ENCODE results near the gene KIF5C.

Gene KIF5C

GRCh38 chr2:149049142-149049541, 174.1 kb downstream of the KIF5C start:
- no peak for DNase-seq (ENCODE audit: low read depth)

GRCh38 chr2:149050188-149050587, 175.2 kb downstream of the KIF5C start:
- no peak for DNase-seq (ENCODE audit: low read depth)

GRCh38 chr2:149055751-149056150, 180.7 kb downstream of the KIF5C start:
- DNase-seq (ENCODE audit: low read depth) = no peak

GRCh38 chr2:149056541-149057255, 181.7 kb downstream of the KIF5C start:
- DNase-seq (ENCODE audit: low read depth) = no peak

- DNase-seq (ENCODE audit: low read depth) = no peak
These were observed 182.4 kb downstream of the KIF5C start for GRCh38 chr2:149057401-149057800.

GRCh38 chr2:149058936-149059335, 183.9 kb downstream of the KIF5C start:
- DNase-seq (ENCODE audit: low read depth) = no peak

GRCh38 chr2:149059822-149060221, 184.8 kb downstream of the KIF5C start:
- no peak for DNase-seq (ENCODE audit: low read depth)

GRCh38 chr2:149061133-149061745, 186.2 kb downstream of the KIF5C start:
- DNase-seq (ENCODE audit: low read depth) = no peak

- DNase-seq (ENCODE audit: low read depth) = no peak
These were observed 187.5 kb downstream of the KIF5C start for GRCh38 chr2:149062531-149062930.

- no peak for DNase-seq (ENCODE audit: low read depth)
These were observed 188.2 kb downstream of the KIF5C start for GRCh38 chr2:149063177-149063576.

GRCh38 chr2:149064365-149064841, 189.4 kb downstream of the KIF5C start:
- DNase-seq (ENCODE audit: low read depth) = no peak

- DNase-seq (ENCODE audit: low read depth) = no peak
These were observed 190.0 kb downstream of the KIF5C start for GRCh38 chr2:149064856-149065630.

- DNase-seq (ENCODE audit: low read depth) = no peak
These were observed 193.4 kb downstream of the KIF5C start for GRCh38 chr2:149068225-149068995.

GRCh38 chr2:149068996-149069888, 194.2 kb downstream of the KIF5C start:
- DNase-seq (ENCODE audit: low read depth) = no peak

GRCh38 chr2:149070681-149071320, 195.8 kb downstream of the KIF5C start:
- DNase-seq (ENCODE audit: low read depth) = no peak

GRCh38 chr2:149075105-149075504, 200.1 kb downstream of the KIF5C start:
- no peak for DNase-seq (ENCODE audit: low read depth)

GRCh38 chr2:149075853-149076252, 200.8 kb downstream of the KIF5C start:
- no peak for DNase-seq (ENCODE audit: low read depth)

Measured in stimulated activated CD8-positive, alpha-beta memory T cell treated with anti-CD3 and anti-CD28 coated beads, Interleukin-12 subunit alpha, Interleukin-12 subunit beta, amount 100 ng/mL, for 1 hour (primary cell).